ENCODE measurements around the gene GNL1.

- TF ChIP-seq NFRKB (IDR thresholded peaks at IDR 0.05) (no peak), SP1 (IDR thresholded peaks at IDR 0.05) (no peak), SUZ12 (IDR thresholded peaks at IDR 0.05) (no peak), PKNOX1 (IDR thresholded peaks at IDR 0.05) (no peak), CTBP1 (IDR thresholded peaks at IDR 0.05; ENCODE audit: borderline replicate concordance) (no peak), FOXM1 (IDR thresholded peaks at IDR 0.05; ENCODE audit: borderline replicate concordance) (no peak), ZNF384 (IDR thresholded peaks at IDR 0.05) (no peak), FOXA1 (IDR thresholded peaks at IDR 0.05) (no peak)
Measured at GRCh38 chr6:30562470-30563425, 6.5 kb upstream of the GNL1 start.
